ENCODE results near the gene ZNF334.

DNA sequence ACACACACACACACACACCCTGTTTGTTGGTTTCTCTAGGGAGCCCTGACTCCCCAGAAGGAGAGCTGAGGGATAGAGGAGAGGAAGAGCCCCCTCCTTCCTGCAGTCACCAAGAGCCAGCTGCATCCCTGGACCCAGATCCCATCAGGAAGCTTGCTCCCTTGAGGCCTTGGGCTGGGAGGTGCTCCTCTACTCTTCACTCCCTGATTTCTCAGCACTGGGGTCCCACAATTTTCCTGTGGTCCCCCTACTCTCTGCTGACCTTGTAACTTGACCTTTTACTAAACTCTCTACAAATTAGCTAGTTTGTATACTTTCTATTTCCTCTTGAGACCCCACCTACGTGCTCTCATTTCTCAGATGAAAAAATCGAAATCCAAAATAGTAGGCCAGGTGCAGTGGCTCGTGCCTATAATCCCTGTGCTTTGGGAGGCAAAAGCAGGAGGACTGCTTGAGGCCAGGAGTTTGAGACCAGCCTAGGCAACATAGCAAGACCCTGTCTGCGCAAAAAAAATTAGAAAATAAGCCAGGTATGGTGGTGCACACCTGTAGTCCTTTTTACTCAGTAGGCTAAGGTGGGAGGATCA lies 42.1 kb upstream of the ZNF334 start:
- TF ChIP-seq, protein P1, sequence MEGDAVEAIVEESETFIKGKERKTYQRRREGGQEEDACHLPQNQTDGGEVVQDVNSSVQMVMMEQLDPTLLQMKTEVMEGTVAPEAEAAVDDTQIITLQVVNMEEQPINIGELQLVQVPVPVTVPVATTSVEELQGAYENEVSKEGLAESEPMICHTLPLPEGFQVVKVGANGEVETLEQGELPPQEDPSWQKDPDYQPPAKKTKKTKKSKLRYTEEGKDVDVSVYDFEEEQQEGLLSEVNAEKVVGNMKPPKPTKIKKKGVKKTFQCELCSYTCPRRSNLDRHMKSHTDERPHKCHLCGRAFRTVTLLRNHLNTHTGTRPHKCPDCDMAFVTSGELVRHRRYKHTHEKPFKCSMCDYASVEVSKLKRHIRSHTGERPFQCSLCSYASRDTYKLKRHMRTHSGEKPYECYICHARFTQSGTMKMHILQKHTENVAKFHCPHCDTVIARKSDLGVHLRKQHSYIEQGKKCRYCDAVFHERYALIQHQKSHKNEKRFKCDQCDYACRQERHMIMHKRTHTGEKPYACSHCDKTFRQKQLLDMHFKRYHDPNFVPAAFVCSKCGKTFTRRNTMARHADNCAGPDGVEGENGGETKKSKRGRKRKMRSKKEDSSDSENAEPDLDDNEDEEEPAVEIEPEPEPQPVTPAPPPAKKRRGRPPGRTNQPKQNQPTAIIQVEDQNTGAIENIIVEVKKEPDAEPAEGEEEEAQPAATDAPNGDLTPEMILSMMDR (IDR thresholded peaks at IDR 0.05), result no peak
- TF ChIP-seq E2F4 (CRISPR knock-in tag; IDR thresholded peaks at IDR 0.05; ENCODE audit: borderline replicate concordance, low read depth) (no peak), ATF1 (CRISPR knock-in tag; IDR thresholded peaks at IDR 0.05) (no peak)
